HG03159 (cell line): ENCODE data around the gene SRMS.
A peak's percentile ranks its signal among the peaks of the same experiment; 100 is the strongest.

Source experiments
- ATAC-seq: cut with Tn5 transposase; IDR thresholded peaks from one replicate; pipeline ENCODE4 v1.9.1; 2021; ENCODE audit warnings: mild to moderate bottlenecking, moderate library complexity; ENCODE audit not compliant: unreplicated experiment

The SRMS gene

DNA sequence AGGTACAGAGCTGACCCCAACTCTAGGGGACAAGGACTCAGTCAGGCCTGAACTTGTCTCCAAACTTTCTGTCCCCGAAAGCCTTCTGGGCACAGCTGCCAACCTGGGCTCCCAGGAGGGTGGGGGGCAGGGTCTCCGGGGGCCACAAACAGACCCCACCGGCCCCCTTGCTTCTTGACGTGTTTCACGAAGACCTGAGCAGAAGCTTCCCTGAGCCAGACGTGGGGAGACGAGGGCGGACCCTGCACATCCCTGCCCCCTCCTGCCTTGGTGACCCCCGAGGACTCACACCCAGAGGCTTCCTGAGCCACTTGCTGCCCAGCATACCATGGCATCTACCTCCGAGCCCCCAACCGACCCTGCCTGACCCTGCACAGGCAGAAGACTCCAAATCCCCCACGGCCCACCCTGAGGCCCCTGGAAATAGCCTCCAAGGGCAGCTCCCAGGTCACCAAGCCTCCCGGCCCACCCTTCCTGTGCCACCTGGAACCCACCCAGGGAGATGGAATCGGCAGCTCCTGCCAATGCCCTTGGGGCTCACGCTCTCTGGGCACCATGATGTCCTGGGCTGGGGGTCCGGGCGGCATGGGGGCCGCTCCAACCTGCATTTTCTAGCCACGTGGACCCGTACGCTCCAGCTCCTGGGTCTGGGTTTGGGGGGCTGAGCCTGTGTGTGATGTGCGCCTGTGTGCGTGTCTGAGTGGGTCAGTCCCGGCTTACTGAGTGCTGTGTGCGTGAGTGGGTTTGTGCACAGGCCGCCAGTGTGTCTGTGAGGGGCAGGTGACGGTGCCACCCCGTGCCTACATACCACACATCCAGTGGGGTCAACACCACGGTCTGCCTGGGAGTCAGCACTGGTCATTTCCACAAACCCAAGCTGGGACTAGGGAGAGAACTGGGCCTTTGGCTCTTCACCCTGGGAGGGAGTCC is 7.8 kb downstream of the SRMS start:
- ATAC-seq, result no peak

DNA sequence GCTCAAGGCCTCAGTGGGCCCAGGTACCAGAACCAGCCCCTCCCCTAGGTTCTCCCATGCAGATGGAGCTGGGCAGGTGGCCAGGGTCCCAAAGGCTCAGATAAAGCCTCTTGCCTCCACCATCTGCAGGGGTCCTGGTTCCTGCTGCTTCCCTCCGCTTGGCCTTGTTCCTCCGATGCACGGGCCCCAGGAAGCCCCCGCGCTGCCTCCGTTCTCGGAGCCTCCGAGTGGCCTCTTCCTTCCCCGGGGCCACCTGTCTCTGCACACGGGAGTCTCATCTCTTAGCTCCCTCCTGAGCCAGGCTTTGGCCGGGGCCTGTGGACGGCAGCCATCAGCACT is 8.5 kb downstream of the SRMS start:
- no peak for ATAC-seq

DNA sequence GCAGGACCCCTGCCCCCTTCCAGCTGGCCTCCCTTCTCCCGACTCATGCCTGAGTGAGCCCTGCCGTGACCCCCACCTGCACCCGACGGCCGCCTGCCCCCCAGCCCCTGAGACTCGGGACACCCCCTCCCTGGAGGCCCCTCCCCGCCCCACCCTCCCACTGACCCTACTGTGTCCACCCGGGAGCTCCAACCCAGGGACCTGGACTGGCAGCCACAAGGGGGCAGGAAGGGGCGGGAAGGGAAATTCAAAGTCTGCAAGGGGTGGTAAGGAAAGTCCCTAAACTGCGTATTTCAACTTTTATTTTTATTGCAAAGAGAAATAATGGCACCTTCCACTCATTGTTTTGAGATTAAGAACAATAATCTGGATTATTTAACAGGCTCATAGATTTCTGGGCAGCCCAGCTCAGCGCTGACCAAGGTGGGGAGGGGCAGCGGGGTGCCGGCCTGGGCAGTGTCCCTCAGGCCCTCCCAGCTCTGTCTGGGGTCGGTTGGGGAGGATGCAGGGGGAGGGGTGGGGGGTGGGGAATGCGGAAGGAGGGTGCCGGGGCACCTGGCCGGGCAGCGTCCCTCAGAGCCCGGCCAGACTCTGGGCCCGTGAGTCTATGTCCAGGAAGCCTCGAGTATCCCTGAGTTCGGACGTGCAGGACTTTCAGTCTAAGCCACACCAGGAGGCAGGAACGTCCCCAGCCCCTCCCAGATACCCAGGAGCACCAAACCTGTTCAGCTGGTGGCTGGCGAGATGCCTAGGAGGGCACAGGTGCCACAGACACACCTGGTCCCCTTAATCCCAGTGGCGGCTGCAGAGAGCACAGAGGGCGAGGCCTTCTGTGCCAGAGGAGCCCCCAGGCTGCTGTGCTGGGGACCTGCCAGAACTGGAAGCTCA is 9.1 kb downstream of the SRMS start:
- ATAC-seq, result peak; percentile 3

DNA sequence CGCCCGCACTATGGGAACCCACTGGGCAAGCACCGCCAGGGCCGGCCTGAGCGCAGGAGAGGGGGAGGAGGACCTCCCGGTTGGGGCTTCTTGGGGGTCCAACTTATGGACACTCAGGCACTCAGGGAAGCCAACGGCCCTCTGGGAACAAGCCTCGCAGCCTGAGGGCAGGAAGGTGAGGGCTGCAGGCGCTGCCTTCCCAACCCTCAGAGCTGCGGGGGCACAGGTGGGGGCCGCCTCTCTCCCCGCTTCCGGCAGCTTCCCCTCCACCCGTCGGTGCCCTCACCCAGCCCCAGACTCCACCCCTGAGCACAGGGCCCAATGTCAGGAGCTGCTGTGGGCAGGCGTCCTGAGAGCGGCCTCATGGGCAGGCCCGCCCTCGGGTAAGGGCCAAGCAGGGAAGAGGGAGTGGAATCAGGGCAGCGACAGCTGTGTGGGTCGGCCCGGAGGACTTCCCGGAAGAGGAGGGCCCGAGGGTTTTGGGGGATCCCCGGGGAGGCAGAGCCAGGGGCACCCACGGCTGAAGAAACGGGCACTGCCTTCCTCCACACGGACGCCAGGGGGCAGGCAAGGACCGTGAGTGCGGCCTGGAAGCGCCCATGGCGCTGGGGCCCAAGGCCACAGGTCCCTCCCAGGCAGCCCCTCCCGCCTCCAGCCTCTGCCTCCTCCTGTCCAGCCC is 9.9 kb downstream of the SRMS start:
- ATAC-seq, result peak; percentile 80

DNA sequence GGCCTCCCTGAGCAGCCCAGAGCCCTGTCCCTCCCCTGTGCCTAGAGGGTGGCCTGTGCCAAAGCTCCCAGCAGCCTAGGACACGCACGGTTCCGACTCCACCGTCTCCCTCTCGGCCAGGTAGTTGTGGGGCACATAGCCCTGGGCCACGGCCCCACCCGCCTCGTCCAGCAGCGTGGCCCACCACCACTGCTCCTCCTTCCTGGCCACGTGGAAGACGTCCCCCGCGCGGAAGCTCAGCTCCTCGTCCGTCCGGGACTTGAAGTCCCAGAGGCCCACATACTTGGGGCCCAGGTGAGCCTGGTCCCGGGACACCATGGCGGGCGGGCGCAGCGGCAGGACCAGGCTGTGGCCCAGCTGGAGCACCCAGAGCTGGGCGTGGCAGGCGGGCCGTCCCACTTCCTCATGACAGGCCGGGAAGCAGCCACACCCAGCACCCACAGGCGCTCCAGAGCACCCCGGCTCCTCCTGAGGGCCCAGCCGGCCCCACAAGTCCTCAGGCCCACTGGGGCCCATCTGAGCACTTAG is 10.5 kb downstream of the SRMS start, which contains the start of gene PTK6:
PTK6 (minus strand) TSS at position 380 of the 528 bp plus-strand sequence; CDS start at position 318, 62 bp downstream.
- ATAC-seq, result no peak

DNA sequence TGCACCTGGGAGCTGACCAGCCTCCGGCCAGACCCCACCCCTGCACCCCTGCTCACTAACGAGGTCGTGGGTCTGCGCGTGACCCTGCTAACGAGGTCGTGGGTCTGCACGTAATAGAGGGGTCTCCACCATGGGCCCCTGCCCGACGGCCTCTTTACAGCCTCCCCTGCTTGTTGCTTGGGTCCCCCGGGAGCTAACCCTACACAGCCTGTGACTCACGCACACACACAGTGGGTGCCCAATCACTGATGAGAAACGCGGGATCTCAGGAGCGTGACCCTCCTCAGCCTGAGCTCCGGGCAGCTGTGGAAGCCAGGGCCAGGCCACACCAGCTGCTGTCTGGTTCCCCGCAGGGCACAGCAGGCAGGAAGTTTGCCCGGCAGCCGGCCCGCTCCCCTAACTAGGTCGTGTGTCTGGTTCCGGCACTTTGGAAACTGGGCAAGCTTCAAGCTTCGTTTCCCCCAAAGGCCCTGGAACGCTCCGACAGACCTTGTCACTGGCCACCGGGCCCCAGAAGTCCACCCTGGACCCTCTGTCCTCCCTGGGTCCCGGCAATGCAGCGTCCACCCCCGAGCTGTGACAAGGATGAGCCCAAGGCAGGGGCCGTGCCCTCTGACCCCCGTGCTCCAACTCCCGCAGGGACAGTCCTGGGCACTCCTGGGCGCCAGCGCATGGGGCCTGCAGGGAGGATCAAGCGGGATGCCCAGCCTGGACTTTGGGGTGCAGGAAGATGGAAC is 11.1 kb downstream of the SRMS start:
- no peak for ATAC-seq

DNA sequence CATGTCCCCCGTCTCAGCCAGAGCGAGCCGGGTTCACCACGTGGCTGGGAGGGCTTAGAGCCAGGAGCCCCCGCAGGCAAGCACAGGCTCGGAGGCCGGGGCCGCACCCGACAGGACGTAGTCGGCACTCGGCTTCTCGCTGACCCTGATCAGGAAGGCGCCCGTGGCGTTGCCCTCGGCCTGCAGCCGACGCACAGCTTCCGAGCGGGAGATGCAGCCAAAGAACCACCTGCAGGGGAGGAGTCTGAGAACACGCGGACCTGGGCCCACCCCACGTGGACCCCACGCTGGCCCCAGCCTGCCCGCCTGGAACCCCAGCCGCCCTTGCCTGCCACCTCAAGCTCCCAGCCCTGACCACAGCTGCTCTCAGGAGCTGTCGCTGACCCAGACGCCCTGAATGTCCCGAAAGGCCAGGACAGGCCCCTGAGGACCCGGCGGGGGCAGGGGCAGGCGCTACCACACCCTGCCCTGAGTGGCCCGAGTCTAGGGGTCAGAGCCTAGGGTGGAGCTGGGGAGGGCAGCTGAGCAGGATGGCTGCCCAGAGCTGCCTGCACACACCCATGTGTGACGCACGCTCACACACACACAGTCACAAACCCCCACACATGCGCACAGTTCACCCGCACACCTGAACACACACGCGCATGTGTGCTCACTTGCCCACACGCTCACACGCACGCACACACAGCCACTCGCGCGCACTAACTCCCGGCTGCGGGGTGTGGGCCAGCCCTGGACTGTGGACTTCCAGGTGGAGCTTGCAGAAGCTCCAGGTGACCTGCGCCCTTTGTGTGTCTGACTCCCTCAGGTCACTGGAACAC is 12.5 kb downstream of the SRMS start:
- ATAC-seq, result no peak

DNA sequence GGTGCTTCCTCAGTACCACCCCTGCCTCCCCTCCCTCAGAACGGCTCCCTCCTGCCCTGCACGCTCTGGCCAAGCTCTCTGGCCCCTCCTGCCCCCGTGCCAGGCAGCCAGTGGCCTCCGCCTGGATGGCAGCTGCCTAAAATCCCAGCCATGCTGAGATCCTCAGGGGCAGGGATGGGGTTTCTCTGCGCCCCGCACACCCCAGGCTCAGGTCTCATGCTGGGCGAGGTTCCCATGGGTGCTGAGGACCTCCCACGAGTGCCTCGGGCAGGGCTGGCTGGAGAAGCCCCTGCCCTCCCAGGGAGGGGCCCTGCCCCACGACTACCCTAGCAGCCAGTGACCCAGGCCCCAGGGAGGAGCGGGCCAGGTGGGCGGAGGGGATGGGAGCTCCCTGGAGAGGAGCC is 13.1 kb downstream of the SRMS start:
- ATAC-seq, result no peak

DNA sequence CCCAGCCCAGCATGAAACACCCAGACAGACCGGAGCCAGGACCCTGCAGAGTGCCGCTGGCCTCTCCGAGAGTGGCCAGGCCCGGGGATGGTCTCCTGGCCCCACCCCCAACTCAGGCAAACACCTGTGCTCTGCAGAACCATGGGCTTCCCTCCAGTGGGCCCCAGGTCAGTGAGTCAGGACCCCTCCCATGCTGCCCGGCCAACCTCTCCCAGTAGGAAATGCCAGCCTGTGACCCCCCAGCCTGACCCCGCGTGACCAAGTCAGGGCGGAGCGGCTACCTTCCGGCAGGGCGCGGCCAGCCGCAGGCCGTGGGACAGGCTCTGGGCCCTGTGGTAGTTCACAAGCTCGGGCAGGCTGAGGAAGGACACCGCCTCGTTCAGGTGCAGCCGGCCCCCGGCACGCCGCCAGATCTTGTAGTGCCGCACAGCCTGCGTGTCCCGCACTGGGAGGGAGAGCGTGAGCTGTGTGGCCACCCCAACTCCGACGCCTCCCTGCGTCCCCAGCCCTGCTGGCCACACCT is 13.6 kb downstream of the SRMS start:
- no peak for ATAC-seq

DNA sequence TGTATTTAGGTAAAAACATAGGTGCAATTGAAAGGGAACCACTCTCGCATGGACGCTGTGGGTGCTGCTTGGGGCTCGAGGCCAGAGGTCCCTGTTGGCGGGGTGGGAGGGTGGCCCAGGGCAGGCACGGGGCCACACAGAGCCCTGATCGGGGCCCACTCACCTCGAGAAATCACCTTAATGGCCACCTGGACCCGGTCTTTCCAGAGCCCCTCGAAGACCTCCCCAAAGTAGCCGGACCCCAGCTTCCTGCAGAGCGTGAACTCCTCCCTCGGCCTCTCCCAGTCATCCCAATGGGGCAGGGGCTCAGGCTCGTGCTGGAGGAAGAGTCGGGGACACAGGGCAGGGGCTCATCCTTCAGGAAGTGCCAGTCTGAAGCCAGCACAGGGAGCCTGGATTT is 14.2 kb downstream of the SRMS start:
- ATAC-seq, result no peak

DNA sequence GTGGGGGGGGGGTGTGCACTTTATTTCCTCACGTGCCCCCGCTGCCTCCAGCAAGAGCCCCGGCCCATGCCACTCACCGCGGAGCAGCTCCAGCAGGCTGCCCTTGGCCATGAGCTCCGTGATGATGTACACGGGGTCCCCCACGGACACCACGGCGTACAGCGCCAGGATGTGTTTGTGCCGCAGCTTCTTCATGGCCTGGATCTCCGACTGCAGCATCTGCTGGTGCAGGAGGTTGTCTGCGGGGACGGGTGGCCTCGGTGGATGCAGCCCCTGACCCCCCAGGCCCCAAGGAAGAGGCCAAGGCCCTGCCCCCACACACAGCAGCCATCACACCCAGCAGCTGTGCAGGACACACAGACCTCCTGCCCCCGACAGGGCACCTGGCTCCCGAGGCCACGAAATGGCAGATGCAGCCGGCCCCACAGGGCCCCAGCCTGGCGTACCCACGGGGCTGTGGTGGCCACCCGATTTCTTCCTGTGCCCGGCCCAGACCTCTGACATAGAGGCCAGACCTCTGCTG is 15.0 kb downstream of the SRMS start:
- no peak for ATAC-seq

DNA sequence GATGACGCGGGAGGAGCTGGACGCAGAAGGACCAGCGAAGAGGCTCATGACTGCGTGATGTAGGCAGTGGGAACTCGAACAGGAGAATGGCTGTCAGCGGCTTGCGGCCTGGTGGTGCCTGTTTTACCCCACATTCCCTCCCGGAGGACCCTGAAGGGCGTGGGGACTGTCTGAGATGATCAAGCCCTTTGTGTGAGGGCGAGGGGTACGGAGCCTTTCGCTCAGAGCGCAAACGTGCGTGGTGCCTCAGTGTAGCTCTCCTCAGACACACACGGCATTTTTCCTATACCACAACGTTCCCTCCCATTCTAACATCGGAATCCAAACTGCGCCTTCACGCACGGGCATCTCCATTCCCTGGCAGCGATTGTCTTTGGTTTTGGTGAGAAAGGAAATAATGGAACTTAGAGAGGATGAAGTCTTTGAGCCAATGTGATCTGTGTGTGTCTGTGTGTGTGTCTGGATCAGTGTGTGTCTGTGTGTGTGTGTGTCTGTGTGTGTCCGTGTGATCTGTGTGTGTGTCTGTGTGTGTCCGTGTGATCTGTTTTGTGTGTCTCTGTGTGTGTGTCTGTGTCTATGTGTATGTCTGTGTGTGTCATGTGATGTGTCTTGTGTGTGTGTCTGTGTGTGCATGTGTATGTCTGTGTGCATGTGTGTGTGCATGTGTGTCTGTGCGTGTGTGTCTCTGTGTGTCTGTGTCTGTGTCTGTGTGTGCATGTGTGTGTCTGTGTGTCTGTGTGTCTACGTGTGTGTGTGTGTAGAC is 15.7 kb downstream of the SRMS start:
- no peak for ATAC-seq

DNA sequence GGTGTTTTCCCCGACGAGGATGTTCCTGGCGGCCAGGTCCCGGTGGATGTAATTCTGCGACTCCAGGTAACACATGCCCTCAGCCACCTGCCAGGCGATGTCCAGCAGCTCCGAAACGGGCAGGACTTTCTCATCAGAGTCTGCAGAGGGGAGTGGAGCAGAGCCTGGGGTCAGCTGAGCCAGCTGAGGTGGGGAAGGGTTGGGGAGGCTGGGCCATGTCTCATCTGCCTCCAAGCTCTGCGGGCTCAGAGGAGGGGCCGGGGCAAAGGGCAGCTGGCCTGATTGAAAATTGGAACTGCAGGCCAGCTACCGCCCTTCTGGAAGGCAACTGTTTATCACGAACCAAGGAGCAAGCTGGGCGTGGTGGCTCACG is 16.8 kb downstream of the SRMS start:
- ATAC-seq, result no peak

DNA sequence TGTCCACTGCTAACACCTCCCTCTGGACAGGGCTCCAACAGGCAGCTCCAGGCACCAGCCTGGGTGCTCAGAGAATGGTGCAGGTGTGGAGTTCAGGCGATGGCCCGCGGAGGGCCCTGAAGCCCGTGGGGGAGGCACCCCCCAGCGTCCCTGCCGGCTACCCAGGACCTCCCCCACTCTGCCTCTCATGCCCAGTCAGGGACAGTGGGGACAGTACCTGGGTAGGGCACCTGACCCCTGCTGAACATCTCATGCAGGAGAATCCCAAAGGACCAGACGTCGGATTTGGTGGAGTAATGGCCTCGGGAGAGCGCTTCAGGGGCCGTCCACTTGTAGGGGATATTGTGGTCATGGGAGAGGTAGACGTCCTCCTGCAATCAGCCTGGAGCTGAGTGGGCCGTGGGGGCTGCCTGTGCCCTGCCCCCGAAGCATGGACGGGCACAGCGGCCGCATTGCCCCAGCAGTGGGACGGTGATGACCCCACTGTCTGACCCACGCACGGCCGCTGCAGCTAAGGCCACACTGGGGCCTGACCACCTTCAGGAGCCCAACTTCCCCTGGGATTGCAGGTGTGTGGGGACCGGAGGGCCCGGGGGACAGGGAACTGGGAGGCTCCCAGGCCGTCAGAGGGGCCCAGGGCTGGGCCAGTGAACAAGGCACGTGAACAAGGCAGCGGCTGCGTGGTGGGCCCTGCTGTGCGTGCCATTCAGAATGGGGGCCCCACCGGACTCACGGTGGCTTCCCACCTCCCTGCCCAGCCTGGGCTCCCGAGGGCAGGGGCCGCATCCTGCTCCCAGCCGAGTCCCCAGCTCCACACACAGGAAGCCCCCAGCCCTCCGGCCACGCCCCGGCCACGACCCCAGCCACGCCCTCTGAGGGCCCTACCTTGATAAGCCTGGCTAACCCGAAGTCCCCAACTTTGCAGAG is 17.4 kb downstream of the SRMS start:
- ATAC-seq, result no peak

DNA sequence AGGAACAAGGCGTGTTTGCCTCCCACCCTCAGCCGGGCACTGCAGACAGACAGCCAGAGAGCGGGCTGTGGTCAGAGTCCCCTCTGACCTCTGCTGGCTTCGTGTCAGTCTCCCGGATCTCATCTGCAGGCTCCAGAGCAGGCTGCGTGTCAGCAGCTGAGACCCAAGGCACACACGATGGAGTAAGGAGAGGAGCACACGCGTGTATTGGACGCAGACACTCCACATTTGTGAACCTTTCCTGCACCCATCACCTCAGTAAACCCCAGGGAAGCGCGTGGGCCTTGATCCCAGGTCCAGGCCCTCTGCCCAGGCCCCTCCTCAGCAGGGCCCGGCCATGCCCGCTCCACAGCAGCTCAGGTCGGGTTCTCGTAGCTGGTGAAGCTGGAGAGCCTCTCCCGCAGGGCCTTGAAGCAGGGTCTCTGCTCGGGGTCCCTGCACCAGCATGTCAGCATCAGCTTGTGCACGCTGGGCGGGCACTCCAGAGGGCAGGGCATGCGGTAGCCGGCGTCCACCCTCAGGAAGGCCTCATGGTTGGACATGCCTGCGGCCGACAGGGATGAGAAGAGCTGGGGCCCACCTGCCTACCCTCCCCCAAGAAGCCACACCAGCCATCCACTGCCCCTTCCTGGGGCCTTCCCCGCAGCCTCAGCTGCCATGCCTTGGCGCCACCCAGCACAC is 18.2 kb downstream of the SRMS start:
- no peak for ATAC-seq

DNA sequence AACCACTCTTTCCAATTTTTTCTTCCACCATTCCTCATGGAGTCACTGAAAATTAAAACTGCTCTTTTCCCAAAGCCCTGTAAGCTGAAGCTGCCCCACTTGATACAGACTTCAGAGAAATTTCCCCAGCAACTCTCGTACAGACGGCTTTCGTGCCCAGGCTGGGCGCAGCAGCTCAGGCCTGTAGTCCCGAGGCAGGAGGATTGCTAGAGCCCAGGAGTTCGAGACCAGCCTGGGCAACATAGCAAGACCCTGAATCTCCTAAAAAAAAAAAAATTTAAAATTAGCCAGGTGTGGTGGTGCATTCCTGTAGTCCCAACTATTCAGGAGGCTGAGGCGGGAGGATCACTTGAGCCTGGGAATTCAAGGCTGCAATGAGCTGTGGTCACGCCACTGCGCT is 20.4 kb downstream of the SRMS start:
- ATAC-seq, result no peak

DNA sequence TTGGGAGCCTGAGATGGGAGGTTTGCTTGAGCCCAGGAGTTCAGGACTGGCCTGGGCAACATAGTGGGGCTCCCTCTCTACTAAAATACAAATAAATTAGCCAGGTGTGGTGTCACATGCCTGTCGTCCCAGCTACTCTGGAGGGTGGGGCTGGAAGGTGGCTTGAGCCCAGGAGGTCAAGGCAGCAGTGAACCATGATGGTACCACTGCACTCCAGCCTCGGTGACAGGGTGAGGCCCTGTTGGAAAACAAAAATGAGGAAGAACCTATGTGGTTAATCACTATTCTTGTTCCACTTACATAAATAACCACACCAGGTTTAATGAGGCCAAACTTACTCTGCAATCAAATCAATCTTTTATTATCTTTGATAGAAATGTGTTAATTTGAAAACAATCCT is 21.6 kb downstream of the SRMS start:
- no peak for ATAC-seq
